ENCODE results near the gene MPHOSPH9.

DNA sequence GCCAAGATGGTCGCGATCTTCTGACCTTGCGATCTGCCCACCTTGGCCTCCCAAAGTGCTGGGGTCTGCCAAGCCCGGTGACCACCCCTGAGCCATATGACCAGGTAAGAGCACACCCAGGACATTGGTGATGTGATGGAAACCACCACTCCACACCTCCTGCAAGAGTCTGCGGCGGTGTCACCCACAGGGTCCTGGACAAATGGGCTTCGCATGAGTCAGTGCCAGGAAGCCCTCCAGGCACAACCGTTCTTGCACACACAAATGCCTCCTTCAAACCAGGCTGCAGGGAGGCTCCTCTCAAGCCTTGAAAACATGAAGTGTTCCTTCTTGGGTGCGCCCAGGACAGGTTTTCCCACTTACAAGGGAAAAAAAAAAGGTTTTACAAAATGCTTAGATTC, 98.7 kb downstream of the MPHOSPH9 start:
- TF ChIP-seq, protein P1, sequence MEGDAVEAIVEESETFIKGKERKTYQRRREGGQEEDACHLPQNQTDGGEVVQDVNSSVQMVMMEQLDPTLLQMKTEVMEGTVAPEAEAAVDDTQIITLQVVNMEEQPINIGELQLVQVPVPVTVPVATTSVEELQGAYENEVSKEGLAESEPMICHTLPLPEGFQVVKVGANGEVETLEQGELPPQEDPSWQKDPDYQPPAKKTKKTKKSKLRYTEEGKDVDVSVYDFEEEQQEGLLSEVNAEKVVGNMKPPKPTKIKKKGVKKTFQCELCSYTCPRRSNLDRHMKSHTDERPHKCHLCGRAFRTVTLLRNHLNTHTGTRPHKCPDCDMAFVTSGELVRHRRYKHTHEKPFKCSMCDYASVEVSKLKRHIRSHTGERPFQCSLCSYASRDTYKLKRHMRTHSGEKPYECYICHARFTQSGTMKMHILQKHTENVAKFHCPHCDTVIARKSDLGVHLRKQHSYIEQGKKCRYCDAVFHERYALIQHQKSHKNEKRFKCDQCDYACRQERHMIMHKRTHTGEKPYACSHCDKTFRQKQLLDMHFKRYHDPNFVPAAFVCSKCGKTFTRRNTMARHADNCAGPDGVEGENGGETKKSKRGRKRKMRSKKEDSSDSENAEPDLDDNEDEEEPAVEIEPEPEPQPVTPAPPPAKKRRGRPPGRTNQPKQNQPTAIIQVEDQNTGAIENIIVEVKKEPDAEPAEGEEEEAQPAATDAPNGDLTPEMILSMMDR (IDR thresholded peaks at IDR 0.05; ENCODE audit: extremely low read depth in 1 of 2, insufficient read depth in 1 of 2, low read depth in 1 of 2, low read length in 2 of 2): no peak
- TF ChIP-seq, protein P2, sequence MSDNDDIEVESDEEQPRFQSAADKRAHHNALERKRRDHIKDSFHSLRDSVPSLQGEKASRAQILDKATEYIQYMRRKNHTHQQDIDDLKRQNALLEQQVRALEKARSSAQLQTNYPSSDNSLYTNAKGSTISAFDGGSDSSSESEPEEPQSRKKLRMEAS (IDR thresholded peaks at IDR 0.05; ENCODE audit: insufficient read depth, insufficient read length): no peak
- TF ChIP-seq POLR2A (IDR thresholded peaks at IDR 0.05; ENCODE audit: low read depth, low read length): no peak
- TF ChIP-seq EZH2 (IDR thresholded peaks at IDR 0.05; ENCODE audit: borderline replicate concordance, low read depth, low read length, severe bottlenecking): no peak
- TF ChIP-seq MYC (IDR thresholded peaks at IDR 0.05; ENCODE audit: low read depth, low read length): no peak
